ENCODE data around the gene CCT4. TPM values are rescaled to one million over a fixed set of nuclear protein-coding genes. Genes with fewer than 3 reads are reported as not detected.
"Not testable (repeated sequence)": the region's sequence is repeated elsewhere in the genome, so short reads cannot be mapped to it uniquely, and the experiment has no call there.

Gene CCT4
- total RNA-seq, 1 donor from 2014 or later = 88.2 TPM

- no peak for TF ChIP-seq CTCF (IDR thresholded peaks at IDR 0.05)
- H3K9me3 ChIP-seq = no peaks in the 10 kb centered on the region
- intact Hi-C loops (cut with DNase I) = no loop called here
- ATAC-seq = no peak
- DNase-seq = no peak
- no peak overlapping the region for H3K4me3 ChIP-seq
- H3K4me1 ChIP-seq = no peaks in the 10 kb centered on the region
- no peaks in the 10 kb centered on the region for H3K27me3 ChIP-seq
- no peaks in the 10 kb centered on the region for H3K36me3 ChIP-seq
- no peak overlapping the region for H3K27ac ChIP-seq
These were observed 38.3 kb upstream of the CCT4 start for GRCh38 chr2:61926531-61927477.

GRCh38 chr2:61924895-61925663, 36.6 kb upstream of the CCT4 start:
- no peak for TF ChIP-seq CTCF (IDR thresholded peaks at IDR 0.05)
- Histone ChIP-seq H3K9me3 (no peaks in the 10 kb centered on the region), H3K4me1 (no peaks in the 10 kb centered on the region), H3K4me3 (no peak overlapping the region), H3K27me3 (no peaks in the 10 kb centered on the region), H3K36me3 (peaks cover 4% of the 10 kb centered on the region), H3K27ac (no peak overlapping the region)
- no peak for DNase-seq
- no peak for ATAC-seq
- intact Hi-C loops (cut with DNase I) = no loop called here

DNA sequence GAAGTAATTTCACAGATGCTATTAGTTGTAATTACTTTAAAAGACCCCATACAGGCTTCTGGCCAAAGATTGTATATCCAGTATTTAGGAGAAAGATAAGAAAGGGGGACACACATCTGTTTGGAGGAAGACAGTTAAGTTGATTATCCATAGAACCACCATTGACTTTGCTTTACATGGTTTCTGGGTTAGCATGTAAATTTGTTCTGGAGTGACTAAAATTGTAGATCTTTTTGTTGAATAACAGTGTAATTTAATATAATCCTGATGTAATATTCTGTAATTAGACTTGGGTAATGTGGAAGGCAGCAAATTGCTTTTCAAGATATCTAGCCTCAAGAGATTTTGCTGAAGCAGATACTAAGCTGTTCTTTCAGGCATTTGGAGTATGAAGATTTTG, 34.3 kb upstream of the CCT4 start:
- Histone ChIP-seq H3K36me3 (peaks cover 4% of the 10 kb centered on the region), H3K27me3 (no peaks in the 10 kb centered on the region), H3K27ac (no peak overlapping the region), H3K4me1 (no peaks in the 10 kb centered on the region), H3K9me3 (no peaks in the 10 kb centered on the region), H3K4me3 (no peak overlapping the region)
- no peak for TF ChIP-seq CTCF (IDR thresholded peaks at IDR 0.05)
- DNase-seq = no peak
- intact Hi-C loops (cut with DNase I) = no loop called here
- no peak for ATAC-seq

DNA sequence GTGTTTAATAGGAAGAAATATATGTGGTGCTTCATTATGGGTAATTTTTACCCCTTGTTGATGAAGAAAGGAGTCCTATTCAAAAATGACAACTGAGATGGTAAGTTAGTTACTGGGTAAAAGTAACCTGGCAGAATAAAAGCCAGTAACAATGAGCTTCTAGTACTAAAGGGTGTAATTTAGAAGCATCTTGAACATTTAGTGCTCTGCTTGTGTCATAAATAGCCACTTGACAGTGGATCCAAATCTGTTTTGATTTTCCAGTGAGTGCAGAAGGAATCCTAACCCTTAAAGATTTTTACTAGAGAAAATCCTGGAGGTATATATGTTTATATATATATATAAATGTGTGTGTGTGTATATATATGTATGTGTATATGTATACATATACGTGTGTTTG, 32.1 kb upstream of the CCT4 start:
- no peak for TF ChIP-seq CTCF (IDR thresholded peaks at IDR 0.05)
- DNase-seq (no peak), ATAC-seq (no peak)
- Histone ChIP-seq H3K4me1 (no peaks in the 10 kb centered on the region), H3K27me3 (no peaks in the 10 kb centered on the region), H3K36me3 (peaks cover 4% of the 10 kb centered on the region), H3K27ac (no peak overlapping the region), H3K4me3 (no peak overlapping the region), H3K9me3 (no peaks in the 10 kb centered on the region)
- intact Hi-C loops (cut with DNase I) = no loop called here

DNA sequence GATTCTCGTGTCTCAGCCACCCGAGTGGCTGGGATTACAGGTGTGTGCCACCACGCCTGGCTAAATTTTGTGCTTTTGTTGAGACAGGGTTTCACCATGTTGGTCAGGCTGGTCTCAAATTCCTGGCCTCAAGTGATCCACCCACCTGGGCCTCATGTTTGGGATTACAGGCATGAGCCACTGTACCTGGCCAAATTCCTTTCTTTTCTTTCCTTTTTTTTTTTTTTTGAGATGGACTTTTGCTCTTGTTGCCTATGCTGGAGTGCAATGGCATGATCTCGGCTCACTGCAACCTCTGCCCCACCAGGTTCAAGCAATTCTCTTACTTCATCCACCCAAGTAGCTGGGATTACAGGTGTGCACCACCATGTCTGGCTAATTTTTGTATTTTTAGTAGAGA, 26.3 kb upstream of the CCT4 start:
- not testable (repeated sequence) for DNase-seq, H3K4me1 ChIP-seq, H3K4me3 ChIP-seq, ATAC-seq, H3K36me3 ChIP-seq, H3K27ac ChIP-seq, H3K9me3 ChIP-seq, H3K27me3 ChIP-seq
- intact Hi-C loops (cut with DNase I) = loop anchor here (5.0 kb wide), 1 partner anchor 498 kb away; no protein-coding TSS in a partner anchor

DNA sequence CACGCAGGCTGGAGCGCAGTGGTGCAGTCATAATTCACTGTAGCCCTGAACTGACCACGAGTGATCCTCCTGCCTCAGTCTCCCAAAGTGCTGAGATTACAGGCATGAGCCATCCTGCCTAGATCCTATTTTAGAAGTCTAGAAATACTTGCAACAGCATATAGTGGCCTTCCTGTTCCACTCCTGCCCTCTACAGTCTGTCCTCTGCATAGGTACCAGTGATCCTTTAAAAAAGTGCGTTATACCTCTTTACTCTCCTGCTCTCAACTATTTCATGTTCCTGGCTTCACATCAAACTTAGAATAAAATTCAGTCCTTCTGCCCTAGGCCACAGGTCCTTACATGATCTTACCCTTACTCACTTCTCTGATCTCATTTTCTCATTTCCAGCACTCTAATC, 23.1 kb upstream of the CCT4 start:
- Histone ChIP-seq H3K36me3 (no peaks in the 10 kb centered on the region), H3K4me1 (peaks cover 8% of the 10 kb centered on the region), H3K27ac (no peak overlapping the region), H3K4me3 (no peak overlapping the region), H3K27me3 (no peaks in the 10 kb centered on the region), H3K9me3 (no peaks in the 10 kb centered on the region)
- DNase-seq (no peak), ATAC-seq (peak; percentile 55)
- intact Hi-C loops (cut with DNase I) = no loop called here
- TF ChIP-seq CTCF (IDR thresholded peaks at IDR 0.05) = no peak

All from upper lobe of right lung (tissue), 1 donor.